NB4 (cell line): ENCODE results near the gene CHMP2A.

ENCODE experiments used
- DNase-seq: peaks from one replicate; pipeline ENCODE4 v3.0.0; 2010; ENCODE audit warnings: low read depth
- H3K4me3 ChIP-seq: one replicate; pipeline ENCODE4 v1.5.1; 2011; ENCODE audit warnings: mild to moderate bottlenecking, low read depth, low read length, moderate library complexity
- CTCF ChIP-seq: IDR thresholded peaks from one replicate; pipeline ENCODE4 v1.5.1; 2012; ENCODE audit warnings: low read depth, low read length
- MAX ChIP-seq: IDR thresholded peaks from 2 replicates; pipeline ENCODE4 v1.6.1; 2011; ENCODE audit warnings: low read depth, low read length
- MYC ChIP-seq: IDR thresholded peaks from 2 replicates; pipeline ENCODE4 v1.6.1; 2011; ENCODE audit warnings: low read depth, low read length
- POLR2A ChIP-seq: IDR thresholded peaks from 2 replicates; pipeline ENCODE4 v1.6.1; 2011; ENCODE audit warnings: mild to moderate bottlenecking; ENCODE audit not compliant: insufficient read length; ENCODE audit errors: extremely low read depth

The CHMP2A gene

GRCh38 chr19:58551123-58551497, 3.8 kb downstream of the CHMP2A start:
- no peak overlapping the region for H3K4me3 ChIP-seq
- peak; percentile 3 for DNase-seq
- no peak for TF ChIP-seq POLR2A
- TF ChIP-seq MYC: no peak
- no peak for TF ChIP-seq MAX
- TF ChIP-seq CTCF: no peak

GRCh38 chr19:58550362-58551122, 4.4 kb downstream of the CHMP2A start:
- H3K4me3 ChIP-seq: no peak overlapping the region
- DNase-seq: peak; percentile 12
- TF ChIP-seq CTCF (no peak), MYC (no peak), POLR2A (no peak), MAX (no peak)

- DNase-seq: no peak
- TF ChIP-seq POLR2A: no peak
- no peak overlapping the region for H3K4me3 ChIP-seq
Measured at GRCh38 chr19:58549664-58550361, 5.1 kb downstream of the CHMP2A start.

- TF ChIP-seq MYC: no peak
- no peak for TF ChIP-seq POLR2A
- TF ChIP-seq CTCF: no peak
- no peak for TF ChIP-seq MAX
- no peak overlapping the region for H3K4me3 ChIP-seq
- DNase-seq: no peak
Measured at GRCh38 chr19:58548859-58549663, 5.8 kb downstream of the CHMP2A start.

- H3K4me3 ChIP-seq: peak overlapping the region; percentile 93
- TF ChIP-seq MAX: no peak
- no peak for TF ChIP-seq MYC
- TF ChIP-seq POLR2A: no peak
- TF ChIP-seq CTCF: no peak
- DNase-seq: no peak
Measured at GRCh38 chr19:58547323-58548312, 7.3 kb downstream of the CHMP2A start.
